HG02938 (cell line): ENCODE results near the gene ELOVL2.

Experiments
- ATAC-seq: cut with Tn5 transposase; IDR thresholded peaks from one replicate; pipeline ENCODE4 v1.9.1; 2021; ENCODE audit warnings: mild to moderate bottlenecking, moderate library complexity; ENCODE audit not compliant: unreplicated experiment

ELOVL2 gene

DNA sequence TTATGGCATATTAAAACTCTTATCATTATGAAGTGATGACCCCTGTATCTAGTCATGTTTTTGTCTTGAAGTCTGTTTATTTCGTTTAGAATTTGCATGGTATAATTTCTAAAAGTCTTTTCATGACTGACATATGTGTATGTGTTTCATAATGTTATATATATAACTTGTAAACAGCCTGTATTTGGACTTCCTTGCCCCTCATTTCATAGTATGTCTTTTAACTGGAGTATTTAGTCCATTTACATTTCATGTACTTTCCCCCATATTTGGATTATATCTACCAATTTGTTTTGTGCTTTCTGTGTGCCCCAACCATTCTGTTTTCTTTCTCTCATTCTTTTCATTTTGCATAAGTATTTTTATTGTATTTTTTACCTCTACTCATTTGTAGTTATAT is 98.3 kb downstream of the ELOVL2 start:
- ATAC-seq, result no peak

DNA sequence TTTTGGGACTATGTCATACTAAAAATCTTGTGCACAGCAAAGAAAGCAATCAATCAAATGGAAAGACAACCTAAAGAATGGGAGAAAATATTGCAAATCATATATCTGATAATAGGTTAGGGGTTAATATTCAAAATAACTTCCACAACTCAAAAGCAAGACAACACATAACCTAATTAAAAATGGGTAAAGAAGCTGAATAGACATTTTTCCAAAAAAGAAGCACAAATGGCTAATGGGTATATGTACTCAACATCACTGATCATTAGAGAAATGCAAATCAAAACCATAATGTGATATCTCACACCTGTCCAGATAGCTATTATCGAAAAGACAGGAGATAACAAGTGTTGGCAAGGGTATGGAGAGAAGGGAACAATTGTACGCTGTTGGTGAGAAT is 104.3 kb downstream of the ELOVL2 start:
- ATAC-seq, result no peak

DNA sequence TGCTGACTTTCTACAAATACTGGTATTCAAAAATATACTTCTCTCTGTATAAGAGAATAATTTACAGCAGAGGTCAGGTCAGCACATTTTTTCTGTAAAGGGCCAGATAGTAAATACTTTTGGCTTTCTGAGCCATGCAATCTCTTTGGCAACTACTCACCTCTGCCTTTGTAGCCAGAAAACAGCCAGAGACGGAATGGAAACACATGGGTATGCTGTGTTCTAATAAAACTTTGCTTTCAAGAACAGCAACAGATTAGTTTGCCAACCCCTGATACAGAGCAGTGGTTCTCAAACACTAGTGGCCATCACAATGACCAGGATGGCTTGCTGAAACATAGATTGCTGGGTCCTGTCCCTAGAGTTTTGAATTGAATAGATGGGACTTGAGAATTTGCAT is 111.0 kb downstream of the ELOVL2 start:
- no peak for ATAC-seq
